Sigmoid colon (tissue), 4 donors: ENCODE results near the gene RPA3.

ENCODE experiments used
- CTCF ChIP-seq, 4 experiments: fragments of 450-650 bp in 3 of 4; fragments of 200-600 bp in 1 of 4; IDR thresholded peaks; one replicate each; pipeline ENCODE4 v1.5.1; 2016 to 2019; ENCODE audit warnings: antibody characterized with exemption in 4 of 4, mild to moderate bottlenecking in 3 of 4, moderate library complexity in 2 of 4
- EP300 ChIP-seq, 4 donors: sonication (generic); formaldehyde crosslinking; IDR thresholded peaks; one replicate each; pipeline ENCODE4 v1.6.1; 2017; ENCODE audit warnings: antibody characterized with exemption in 4 of 4

GRCh38 chr7:7662527-7662926, 55.9 kb downstream of the RPA3 start:
- TF ChIP-seq EP300 (IDR thresholded peaks at IDR 0.05) (no peak), CTCF (IDR thresholded peaks at IDR 0.05) (no peak)
